ENCODE measurements around the gene C1orf115. TPM values are rescaled to one million over a fixed set of nuclear protein-coding genes. Genes with fewer than 3 reads are reported as not detected.
"Not testable (repeated sequence)": the region's sequence is repeated elsewhere in the genome, so short reads cannot be mapped to it uniquely, and the experiment has no call there.

C1orf115 gene
- total and polyA plus RNA-seq, 4 donors, result 29.6 to 56.6 (median 40.5) TPM

DNA sequence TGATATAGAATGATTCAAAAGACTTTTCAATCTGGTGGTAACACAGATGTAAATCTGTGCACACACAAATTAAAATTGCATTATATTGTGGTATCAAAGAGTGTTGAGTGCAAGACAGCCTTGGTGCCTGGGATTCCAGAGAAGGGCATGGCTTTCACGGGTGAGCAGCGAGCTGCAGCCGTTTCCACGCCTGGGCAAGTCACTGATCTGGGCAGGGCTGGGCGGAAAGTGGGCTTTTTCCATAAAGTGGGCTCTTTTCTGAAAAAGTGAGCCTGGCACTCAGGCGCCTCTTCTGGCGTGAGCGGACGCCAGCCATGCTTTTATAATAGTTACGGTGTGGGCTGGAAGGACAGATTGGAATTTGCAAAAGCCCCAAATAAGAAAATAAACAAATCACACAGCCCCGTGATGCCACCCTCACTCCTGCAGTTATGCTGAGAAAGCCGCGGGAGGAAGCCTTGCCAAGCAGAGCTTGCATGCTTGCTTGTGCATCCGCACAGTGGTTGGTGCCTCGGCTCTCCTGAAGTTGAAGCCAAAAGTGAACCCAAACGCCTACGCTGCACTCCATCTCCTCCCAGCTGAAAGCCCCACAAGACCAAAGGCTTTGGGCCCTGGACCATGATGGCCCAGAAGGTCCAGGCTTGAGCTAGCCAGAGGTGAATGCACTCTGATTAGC lies 7.1 kb upstream of the C1orf115 start:
- WGBS, result 93% methylated on average over 17 of the region's 17 CpGs
- TF ChIP-seq REST (IDR thresholded peaks at IDR 0.05) (no peak), JUND (IDR thresholded peaks at IDR 0.05) (no peak), CTCF (IDR thresholded peaks at IDR 0.05; ENCODE audit: low read depth, low read length, missing input control) (no peak), HNF4G (IDR thresholded peaks at IDR 0.05) (no peak), FOXA2 (IDR thresholded peaks at IDR 0.05) (no peak), SP1 (IDR thresholded peaks at IDR 0.05) (no peak), NR2F2 (IDR thresholded peaks at IDR 0.05) (no peak), TAF1 (conservative IDR thresholded peaks at IDR 0.05) (no peak), MAX (IDR thresholded peaks at IDR 0.05) (no peak), GABPA (IDR thresholded peaks at IDR 0.05 in 1 of 2, conservative IDR thresholded peaks at IDR 0.05 in 1 of 2) (no peak)
- TF ChIP-seq, protein P1, sequence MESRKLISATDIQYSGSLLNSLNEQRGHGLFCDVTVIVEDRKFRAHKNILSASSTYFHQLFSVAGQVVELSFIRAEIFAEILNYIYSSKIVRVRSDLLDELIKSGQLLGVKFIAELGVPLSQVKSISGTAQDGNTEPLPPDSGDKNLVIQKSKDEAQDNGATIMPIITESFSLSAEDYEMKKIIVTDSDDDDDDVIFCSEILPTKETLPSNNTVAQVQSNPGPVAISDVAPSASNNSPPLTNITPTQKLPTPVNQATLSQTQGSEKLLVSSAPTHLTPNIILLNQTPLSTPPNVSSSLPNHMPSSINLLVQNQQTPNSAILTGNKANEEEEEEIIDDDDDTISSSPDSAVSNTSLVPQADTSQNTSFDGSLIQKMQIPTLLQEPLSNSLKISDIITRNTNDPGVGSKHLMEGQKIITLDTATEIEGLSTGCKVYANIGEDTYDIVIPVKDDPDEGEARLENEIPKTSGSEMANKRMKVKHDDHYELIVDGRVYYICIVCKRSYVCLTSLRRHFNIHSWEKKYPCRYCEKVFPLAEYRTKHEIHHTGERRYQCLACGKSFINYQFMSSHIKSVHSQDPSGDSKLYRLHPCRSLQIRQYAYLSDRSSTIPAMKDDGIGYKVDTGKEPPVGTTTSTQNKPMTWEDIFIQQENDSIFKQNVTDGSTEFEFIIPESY (IDR thresholded peaks at IDR 0.05), result no peak
- TF ChIP-seq, protein P2, sequence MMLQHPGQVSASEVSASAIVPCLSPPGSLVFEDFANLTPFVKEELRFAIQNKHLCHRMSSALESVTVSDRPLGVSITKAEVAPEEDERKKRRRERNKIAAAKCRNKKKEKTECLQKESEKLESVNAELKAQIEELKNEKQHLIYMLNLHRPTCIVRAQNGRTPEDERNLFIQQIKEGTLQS (IDR thresholded peaks at IDR 0.05), result no peak

GRCh38 chr1:220683716-220684115 lies 6.4 kb upstream of the C1orf115 start:
- peaks cover 3 to 11% (median 10%) of the 10 kb centered on the region in 4 donors for H3K4me1 ChIP-seq (ENCODE audit: control insufficient read depth in 4 of 4, insufficient read depth in 4 of 4, low read length in 3 of 4)
- H3K4me3 ChIP-seq (ENCODE audit: low read depth in 1 of 3, low read length in 3 of 3); H3K27ac ChIP-seq (ENCODE audit: low read depth in 1 of 2, low read length in 2 of 2); H3K9me3 ChIP-seq (ENCODE audit: control insufficient read depth in 4 of 4, low read length in 3 of 4); H3K9ac ChIP-seq (ENCODE audit: low read depth in 1 of 2, low read length in 2 of 2); DNase-seq (ENCODE audit: low spot score); H3K36me3 ChIP-seq (ENCODE audit: control insufficient read depth in 4 of 4, insufficient read depth in 3 of 4, low read depth in 1 of 4, low read length in 3 of 4); H3K27me3 ChIP-seq (ENCODE audit: control insufficient read depth in 4 of 4, insufficient read depth in 4 of 4, low read length in 3 of 4): not testable (repeated sequence)
- WGBS, result 97% methylated on average over 12 of the region's 12 CpGs

More for the DNA sequence above, 7.1 kb upstream of the C1orf115 start:
- Histone ChIP-seq H3K27ac (ENCODE audit: low read depth in 1 of 2, low read length in 2 of 2) (no peak overlapping the region), H3K27me3 (ENCODE audit: control insufficient read depth in 4 of 4, insufficient read depth in 4 of 4, low read length in 3 of 4) (no peaks in the 10 kb centered on the region), H3K36me3 (ENCODE audit: control insufficient read depth in 4 of 4, insufficient read depth in 3 of 4, low read depth in 1 of 4, low read length in 3 of 4) (no peaks in the 10 kb centered on the region), H3K9me3 (ENCODE audit: control insufficient read depth in 4 of 4, low read length in 3 of 4) (no peaks in the 10 kb centered on the region), H3K4me1 (ENCODE audit: control insufficient read depth in 4 of 4, insufficient read depth in 4 of 4, low read length in 3 of 4) (peaks cover 3 to 11% (median 10%) of the 10 kb centered on the region in 4 donors), H3K9ac (ENCODE audit: low read depth in 1 of 2, low read length in 2 of 2) (no peak overlapping the region), H3K4me3 (ENCODE audit: low read depth in 1 of 3, low read length in 3 of 3) (no peak overlapping the region)
- DNase-seq (ENCODE audit: low spot score), result no peak
